ENCODE measurements around the gene PLCL1. TPM values are rescaled to one million over a fixed set of nuclear protein-coding genes. Genes with fewer than 3 reads are reported as not detected.
A peak's percentile ranks its signal among the peaks of the same experiment; 100 is the strongest.

The PLCL1 gene
- total and polyA plus RNA-seq, 2 experiments from 2014 or later = 0.80 to 2.3 TPM

DNA sequence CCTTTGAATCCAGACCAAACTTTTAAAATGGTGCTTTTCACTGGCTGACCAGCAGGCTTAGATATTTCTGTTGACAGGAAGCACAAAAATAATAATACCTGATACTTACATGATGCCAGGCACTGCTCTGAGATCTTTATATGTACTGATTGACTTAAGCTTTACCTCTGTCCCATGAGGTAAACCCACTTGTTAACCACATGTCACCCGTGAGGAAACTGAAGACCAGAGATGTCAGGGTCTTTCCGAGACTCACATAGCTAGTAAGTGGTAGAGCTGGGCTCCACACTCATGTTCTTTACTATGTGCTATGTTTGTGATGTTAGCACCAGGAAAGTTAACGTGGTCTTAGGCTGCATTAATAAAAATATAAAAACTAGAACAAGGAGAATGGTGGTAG is 297.7 kb downstream of the PLCL1 start:
- no peaks in the 10 kb centered on the region for H3K9me3 ChIP-seq (ENCODE audit: low read depth)
- H3K27ac ChIP-seq = no peak overlapping the region
- no peak for TF ChIP-seq EZH2 (IDR thresholded peaks at IDR 0.05; ENCODE audit: insufficient read depth, poor library complexity, severe bottlenecking)
- TF ChIP-seq EZH2phosphoT487 (IDR thresholded peaks at IDR 0.05; ENCODE audit: insufficient read depth, low read depth) = no peak

GRCh38 chr2:198102856-198103255 is 298.5 kb downstream of the PLCL1 start:
- H3K9me2 ChIP-seq (ENCODE audit: insufficient read depth) = no peaks in the 10 kb centered on the region
- no peak overlapping the region for H3K4me3 ChIP-seq
- H3F3A ChIP-seq (ENCODE audit: insufficient read depth) = peaks cover 25% of the 10 kb centered on the region
- no peaks in the 10 kb centered on the region for H3K27me3 ChIP-seq (replicated peaks; ENCODE audit: insufficient read depth)
- no peak overlapping the region for H2AFZ ChIP-seq
- DNase-seq = peak; percentile 10
- no peaks in the 10 kb centered on the region for H3K36me3 ChIP-seq (ENCODE audit: low read depth)
- in situ Hi-C loops (cut with MboI) = no loop called here
- H3K4me2 ChIP-seq (ENCODE audit: unreplicated experiment) = no peak overlapping the region
- no peaks in the 10 kb centered on the region for H3K79me2 ChIP-seq (ENCODE audit: insufficient read depth)
- WGBS, 2 experiments (ENCODE audit: low coverage in 1 of 2, low lambda C conversion rate in 2 of 2, missing lambda C conversion rate in 2 of 2) = 24 to 25% methylated on average over 2 of the region's 2 CpGs
- no peaks in the 10 kb centered on the region for H3K9me3 ChIP-seq (ENCODE audit: low read depth)
- no peak overlapping the region for H3K9ac ChIP-seq
- H3K4me1 ChIP-seq (ENCODE audit: insufficient read depth) = peaks cover 26% of the 10 kb centered on the region
- H3K27ac ChIP-seq = no peak overlapping the region
- H4K20me1 ChIP-seq (ENCODE audit: insufficient read depth) = no peaks in the 10 kb centered on the region
- no peak for TF ChIP-seq EZH2 (IDR thresholded peaks at IDR 0.05; ENCODE audit: insufficient read depth, poor library complexity, severe bottlenecking)
- no peak for TF ChIP-seq EZH2phosphoT487 (IDR thresholded peaks at IDR 0.05; ENCODE audit: insufficient read depth, low read depth)

More for the DNA sequence above, 297.7 kb downstream of the PLCL1 start:
- Histone ChIP-seq H3K4me1 (ENCODE audit: insufficient read depth) (peaks cover 26% of the 10 kb centered on the region), H3K79me2 (ENCODE audit: insufficient read depth) (no peaks in the 10 kb centered on the region), H3K36me3 (ENCODE audit: low read depth) (no peaks in the 10 kb centered on the region), H2AFZ (no peak overlapping the region), H4K20me1 (ENCODE audit: insufficient read depth) (no peaks in the 10 kb centered on the region), H3F3A (ENCODE audit: insufficient read depth) (peaks cover 25% of the 10 kb centered on the region), H3K4me3 (no peak overlapping the region), H3K4me2 (ENCODE audit: unreplicated experiment) (no peak overlapping the region), H3K9ac (no peak overlapping the region), H3K9me2 (ENCODE audit: insufficient read depth) (no peaks in the 10 kb centered on the region), H3K27me3 (replicated peaks; ENCODE audit: insufficient read depth) (no peaks in the 10 kb centered on the region)
- no peak for DNase-seq
- 85% methylated on average over 3 of the region's 3 CpGs for WGBS, 2 experiments (ENCODE audit: low coverage in 1 of 2, low lambda C conversion rate in 2 of 2, missing lambda C conversion rate in 2 of 2)
- in situ Hi-C loops (cut with MboI) = no loop called here

GRCh38 chr2:198106621-198107385 is 302.4 kb downstream of the PLCL1 start:
- H2AFZ ChIP-seq = no peak overlapping the region
- H3K9ac ChIP-seq = no peak overlapping the region
- no peak overlapping the region for H3K4me3 ChIP-seq
- 78 to 88% methylated on average over 5 of the region's 5 CpGs for WGBS, 2 experiments (ENCODE audit: low coverage in 1 of 2, low lambda C conversion rate in 2 of 2, missing lambda C conversion rate in 2 of 2)
- in situ Hi-C loops (cut with MboI) = no loop called here
- no peaks in the 10 kb centered on the region for H4K20me1 ChIP-seq (ENCODE audit: insufficient read depth)
- no peaks in the 10 kb centered on the region for H3K9me3 ChIP-seq (ENCODE audit: low read depth)
- no peak overlapping the region for H3K4me2 ChIP-seq (ENCODE audit: unreplicated experiment)
- H3K36me3 ChIP-seq (ENCODE audit: low read depth) = no peaks in the 10 kb centered on the region
- no peaks in the 10 kb centered on the region for H3K9me2 ChIP-seq (ENCODE audit: insufficient read depth)
- no peak overlapping the region for H3K27ac ChIP-seq
- TF ChIP-seq EZH2 (IDR thresholded peaks at IDR 0.05; ENCODE audit: insufficient read depth, poor library complexity, severe bottlenecking) (no peak), EZH2phosphoT487 (IDR thresholded peaks at IDR 0.05; ENCODE audit: insufficient read depth, low read depth) (no peak)
- peaks cover 5% of the 10 kb centered on the region; the same call in 1 of the 2 replicates for H3K4me1 ChIP-seq (ENCODE audit: insufficient read depth)
- no peaks in the 10 kb centered on the region for H3K79me2 ChIP-seq (ENCODE audit: insufficient read depth)
- H3K27me3 ChIP-seq (replicated peaks; ENCODE audit: insufficient read depth) = no peaks in the 10 kb centered on the region
- H3F3A ChIP-seq (ENCODE audit: insufficient read depth) = no peaks in the 10 kb centered on the region
- DNase-seq = no peak

DNA sequence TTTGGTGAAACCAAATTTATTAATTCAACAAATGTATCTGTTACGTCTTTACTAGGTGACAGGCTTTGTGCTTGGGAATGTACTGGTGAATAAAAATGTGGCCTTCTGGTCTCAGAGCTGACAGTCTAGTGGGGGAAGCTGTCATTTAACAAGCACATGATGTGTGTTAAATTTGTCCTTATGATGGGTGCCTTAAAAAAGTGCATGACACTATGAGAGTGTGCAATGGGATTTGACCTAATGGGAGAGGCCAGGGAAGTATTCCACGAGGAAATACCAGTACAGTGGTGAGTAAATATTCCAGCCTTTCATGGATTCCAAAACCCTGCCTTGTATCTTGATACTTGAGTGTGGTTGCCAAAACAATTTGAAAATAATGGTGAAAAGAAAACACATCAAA is 308.9 kb downstream of the PLCL1 start:
- Histone ChIP-seq H3K4me3 (no peak overlapping the region), H3K27me3 (replicated peaks; ENCODE audit: insufficient read depth) (no peaks in the 10 kb centered on the region), H3K27ac (no peak overlapping the region), H3K9me3 (ENCODE audit: low read depth) (no peaks in the 10 kb centered on the region), H3K9ac (no peak overlapping the region), H3K4me1 (ENCODE audit: insufficient read depth) (peaks cover 7% of the 10 kb centered on the region), H4K20me1 (ENCODE audit: insufficient read depth) (no peaks in the 10 kb centered on the region), H3K4me2 (ENCODE audit: unreplicated experiment) (no peak overlapping the region), H3K36me3 (ENCODE audit: low read depth) (no peaks in the 10 kb centered on the region), H3K79me2 (ENCODE audit: insufficient read depth) (no peaks in the 10 kb centered on the region), H3K9me2 (ENCODE audit: insufficient read depth) (no peaks in the 10 kb centered on the region), H3F3A (ENCODE audit: insufficient read depth) (no peaks in the 10 kb centered on the region), H2AFZ (no peak overlapping the region)
- DNase-seq = no peak
- in situ Hi-C loops (cut with MboI) = no loop called here
- 49 to 58% methylated on average over 2 of the region's 2 CpGs for WGBS, 2 experiments (ENCODE audit: low coverage in 1 of 2, low lambda C conversion rate in 2 of 2, missing lambda C conversion rate in 2 of 2)
- no peak for TF ChIP-seq EZH2 (IDR thresholded peaks at IDR 0.05; ENCODE audit: insufficient read depth, poor library complexity, severe bottlenecking)
- TF ChIP-seq EZH2phosphoT487 (IDR thresholded peaks at IDR 0.05; ENCODE audit: insufficient read depth, low read depth) = no peak

Measured in GM23248 (cell line).